Kidney (tissue), 14 donors: ENCODE results near the gene PRKCE. TPM values are rescaled to one million over a fixed set of nuclear protein-coding genes. Genes with fewer than 3 reads are reported as not detected.

Source experiments
- DNase-seq, 5 donors: peaks; one replicate each; pipeline ENCODE4 v3.0.0-alpha.2; 2013 to 2020
- FAIRE-seq: peaks from 2 replicates; lab custom pipeline; 2012; peaks lifted over from hg19 to GRCh38; lab: Jason Lieb, UNC
- H3K27ac ChIP-seq, 2 donors: one replicate each; pipeline ENCODE4 v1.7.0; 2013; ENCODE audit warnings: low read depth in 2 of 2, low read length in 2 of 2, inconsistent platforms in 1 of 2
- H3K27me3 ChIP-seq: one replicate; pipeline ENCODE4 v1.7.1; 2013; ENCODE audit warnings: low read length, inconsistent platforms; ENCODE audit not compliant: control insufficient read depth, insufficient read depth
- H3K36me3 ChIP-seq, 3 donors: one replicate each; pipeline versions ENCODE4 v1.7.0 to v1.7.1; 2013; ENCODE audit warnings: low read length in 3 of 3, control low read depth in 1 of 3, inconsistent platforms in 1 of 3; ENCODE audit not compliant: insufficient read depth in 3 of 3, control insufficient read depth in 2 of 3
- H3K4me1 ChIP-seq, 3 donors: one replicate each; pipeline versions ENCODE4 v1.7.0 to v1.7.1; 2013; ENCODE audit warnings: low read length in 3 of 3, inconsistent platforms in 1 of 3, low read depth in 1 of 3; ENCODE audit not compliant: control insufficient read depth in 2 of 3, insufficient read depth in 2 of 3
- H3K4me3 ChIP-seq, 3 donors: one replicate each; pipeline versions ENCODE4 v1.7.0 to v1.8.1; 2013; ENCODE audit warnings: low read length in 3 of 3, control low read depth in 1 of 3, inconsistent platforms in 1 of 3
- H3K9ac ChIP-seq, 3 donors: one replicate each; pipeline versions ENCODE4 v1.7.0 to v1.7.1; 2013; ENCODE audit warnings: low read length in 3 of 3, control low read depth in 1 of 3, inconsistent platforms in 1 of 3
- H3K9me3 ChIP-seq, 3 donors: one replicate each; pipeline versions ENCODE4 v1.7.0 to v1.7.1; 2013; ENCODE audit warnings: low read length in 3 of 3, control low read depth in 1 of 3, inconsistent platforms in 1 of 3; ENCODE audit not compliant: control insufficient read depth in 2 of 3, insufficient read depth in 1 of 3
- intact Hi-C: fragments of 100-400 bp; cut with DNase I; formaldehyde crosslinking; loops from one replicate; pipeline ENCODE4 v1.11.1; 2022
- polyA plus RNA-seq: library from polyadenylated mRNA; stranded (reverse); fragments of 350-450 nt; fragmentation: Illumina TruSeq; extraction: RNeasy Lipid Tissue Mini Kit (QIAGEN cat#74804); gene quantifications from one replicate; pipeline ENCODE4 v1.2.3, GENCODE V29; 2014; ENCODE audit warnings: low read depth, low replicate concordance; ENCODE audit not compliant: insufficient read depth
- total RNA-seq: library from RNA; stranded (reverse); fragmentation: NEBNext Ultra II Directional; extraction: Animal tissue kit (Norgen Biotek cat#: 25700); gene quantifications from one replicate; pipeline ENCODE4 v1.2.1, GENCODE V29; 2021
- TF ChIP-seq, protein P1 (sequence below): IDR thresholded peaks from 3 replicates; pipeline ENCODE4 v1.5.1; 2012; ENCODE audit warnings: mild to moderate bottlenecking, moderate library complexity, borderline replicate concordance; ENCODE audit not compliant: insufficient read depth; ENCODE audit errors: extremely low read depth
- donor health status: control.
- donor health status: control.
- donor health status: control.
- donor health status: control.
- donor health status: control.
- donor health status: DM: yes; HTN: yes; CAD: no.
- donor health status: Normal renal cell carcinoma (clear cell type).

Gene PRKCE
- total and polyA plus RNA-seq, 2 donors from 2014 or later: 11.1 to 27.3 TPM

GRCh38 chr2:46236006-46236875 lies 584.8 kb downstream of the PRKCE start:
- DNase-seq (no peak), FAIRE-seq (no peak)
- Histone ChIP-seq H3K27me3 (no peaks in the 10 kb centered on the region), H3K36me3 (no peaks in the 10 kb centered on the region), H3K4me1 (peaks cover 0 to 2% (median 0%) of the 10 kb centered on the region in 3 donors), H3K9ac (no peak overlapping the region), H3K4me3 (no peak overlapping the region), H3K9me3 (no peaks in the 10 kb centered on the region), H3K27ac (no peak overlapping the region)
- intact Hi-C loops: no loop called here
- TF ChIP-seq, protein P1, sequence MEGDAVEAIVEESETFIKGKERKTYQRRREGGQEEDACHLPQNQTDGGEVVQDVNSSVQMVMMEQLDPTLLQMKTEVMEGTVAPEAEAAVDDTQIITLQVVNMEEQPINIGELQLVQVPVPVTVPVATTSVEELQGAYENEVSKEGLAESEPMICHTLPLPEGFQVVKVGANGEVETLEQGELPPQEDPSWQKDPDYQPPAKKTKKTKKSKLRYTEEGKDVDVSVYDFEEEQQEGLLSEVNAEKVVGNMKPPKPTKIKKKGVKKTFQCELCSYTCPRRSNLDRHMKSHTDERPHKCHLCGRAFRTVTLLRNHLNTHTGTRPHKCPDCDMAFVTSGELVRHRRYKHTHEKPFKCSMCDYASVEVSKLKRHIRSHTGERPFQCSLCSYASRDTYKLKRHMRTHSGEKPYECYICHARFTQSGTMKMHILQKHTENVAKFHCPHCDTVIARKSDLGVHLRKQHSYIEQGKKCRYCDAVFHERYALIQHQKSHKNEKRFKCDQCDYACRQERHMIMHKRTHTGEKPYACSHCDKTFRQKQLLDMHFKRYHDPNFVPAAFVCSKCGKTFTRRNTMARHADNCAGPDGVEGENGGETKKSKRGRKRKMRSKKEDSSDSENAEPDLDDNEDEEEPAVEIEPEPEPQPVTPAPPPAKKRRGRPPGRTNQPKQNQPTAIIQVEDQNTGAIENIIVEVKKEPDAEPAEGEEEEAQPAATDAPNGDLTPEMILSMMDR: no peak

DNA sequence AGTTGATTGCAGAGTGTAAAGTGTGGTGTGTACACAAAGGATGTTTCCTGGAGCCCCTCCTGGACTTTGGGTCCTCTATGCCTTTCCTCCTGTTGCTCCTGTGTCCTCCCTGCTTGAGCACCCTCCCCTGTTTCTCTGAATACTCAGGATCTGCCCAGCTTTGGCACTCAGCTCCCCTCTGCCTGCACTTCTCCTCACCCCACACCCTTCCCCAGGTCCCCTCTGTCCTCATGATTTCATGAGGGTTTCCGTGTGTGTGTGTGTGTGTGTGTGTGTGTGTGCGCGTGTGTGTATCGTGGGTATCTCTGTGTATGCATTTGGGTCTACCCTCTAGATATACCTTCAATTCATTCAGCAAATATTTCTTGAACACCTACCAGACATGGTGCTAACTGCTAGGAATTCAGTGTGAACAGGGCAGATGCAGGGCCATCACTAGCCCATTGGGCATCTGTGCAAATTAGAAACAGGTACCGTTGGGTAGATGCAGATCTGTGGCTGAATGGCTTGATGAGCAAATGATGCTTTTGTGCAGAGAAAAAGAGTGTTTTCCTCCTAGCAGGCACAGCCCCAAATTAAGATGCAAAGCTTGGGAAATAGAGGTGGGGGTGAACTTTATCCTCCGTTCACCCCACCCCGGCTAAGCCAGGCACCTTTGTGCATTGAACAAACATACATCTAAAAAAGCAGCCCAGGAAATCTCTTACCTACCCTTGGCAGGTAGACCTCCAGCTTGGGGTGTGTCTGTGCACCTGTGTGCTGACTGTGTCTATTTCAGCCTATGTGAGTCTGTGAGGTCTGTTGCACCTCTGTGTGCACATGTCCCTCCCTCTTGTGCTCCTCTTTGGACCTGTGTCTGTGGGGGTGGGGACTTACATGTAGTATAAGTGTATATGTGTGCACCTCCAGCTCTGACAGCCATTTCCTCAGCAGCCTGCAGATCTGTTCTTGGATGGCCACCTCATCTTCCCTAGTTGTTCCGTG lies 585.7 kb downstream of the PRKCE start:
- Histone ChIP-seq H3K9ac (no peak overlapping the region), H3K4me3 (no peak overlapping the region), H3K36me3 (no peaks in the 10 kb centered on the region), H3K4me1 (no peaks in the 10 kb centered on the region), H3K9me3 (no peaks in the 10 kb centered on the region), H3K27me3 (no peaks in the 10 kb centered on the region), H3K27ac (no peak overlapping the region)
- TF ChIP-seq, protein P1: no peak
- FAIRE-seq (no peak), DNase-seq (no peak)
- intact Hi-C loops: no loop called here

Other genes with a start within 250 kb of the PRKCE start
- 19.5 TPM for gene SRBD1, start 40.4 kb upstream of the PRKCE start, total RNA-seq
- gene SRBD1, start 40.4 kb upstream of the PRKCE start, polyA plus RNA-seq: 5.4 TPM